Endothelial cell of umbilical vein (primary cell): ENCODE measurements around the gene RGS1. TPM values are rescaled to one million over a fixed set of nuclear protein-coding genes. Genes with fewer than 3 reads are reported as not detected.

Experiments used
- BruUV-seq: library from RNA; stranded (reverse); fragments of 400-500 nt; replicated peaks from 2 replicates; lab custom pipeline; 2021; lab: Mats Ljungman, UMichigan
- CTCF ChIA-PET: fragments of 300-600, 350-600 bp; sonication (Branson Sonifier 250); formaldehyde crosslinking; loops from one replicate; lab custom pipeline; 2021; ENCODE audit warnings: antibody characterized with exemption, inconsistent platforms; lab: Charles Lee
- POLR2A ChIA-PET: fragments of 300-600, 350-600 bp; sonication (Branson Sonifier 250); formaldehyde crosslinking; loops from one replicate; lab custom pipeline; 2021; ENCODE audit warnings: antibody characterized with exemption, inconsistent platforms; lab: Charles Lee
- DNase-seq: peaks from one replicate; pipeline ENCODE4 v3.0.0-alpha.2; 2011; ENCODE audit warnings: low read depth, low spot score
- FAIRE-seq: peaks from 2 replicates; lab custom pipeline; 2011; peaks lifted over from hg19 to GRCh38; lab: Jason Lieb, UNC
- H2AFZ ChIP-seq: 2 replicates; pipeline ENCODE4 v1.6.0; 2012; ENCODE audit warnings: low read depth, low read length, control low read depth, inconsistent platforms
- H3K27ac ChIP-seq: 2 replicates; pipeline ENCODE4 v1.5.1; 2011; ENCODE audit warnings: low read depth, mild to moderate bottlenecking, control low read depth, low read length, moderate library complexity; ENCODE audit not compliant: insufficient read depth
- H3K27me3 ChIP-seq, 2 experiments: 2 replicates each; pipeline versions ENCODE4 v1.6.0 to v1.6.1; 2011; ENCODE audit warnings: low read length in 2 of 2, mixed read lengths in 1 of 2; ENCODE audit not compliant: control insufficient read depth in 2 of 2, insufficient read depth in 2 of 2
- H3K36me3 ChIP-seq, 2 experiments: 2 replicates in 1 of 2; 3 replicates in 1 of 2; pipeline ENCODE4 v1.5.1; 2011; ENCODE audit warnings: low read length in 2 of 2, mild to moderate bottlenecking in 1 of 2, moderate library complexity in 1 of 2; ENCODE audit not compliant: control insufficient read depth in 2 of 2, insufficient read depth in 2 of 2; ENCODE audit errors: extremely low read depth in 1 of 2
- H3K4me1 ChIP-seq: 3 replicates; pipeline ENCODE4 v1.5.1; 2011; ENCODE audit warnings: mild to moderate bottlenecking, low read length; ENCODE audit not compliant: control insufficient read depth, insufficient read depth; ENCODE audit errors: extremely low read depth
- H3K4me2 ChIP-seq: 2 replicates; pipeline ENCODE4 v1.6.1; 2011; ENCODE audit warnings: low read length, control low read depth, mixed read lengths; ENCODE audit not compliant: insufficient read depth
- H3K4me3 ChIP-seq, 3 experiments: fragments of 200-600 bp in 1 of 3; sonication (generic), shearing (Covaris generic) in 1 of 3; replicated peaks in 1 of 3; 2 replicates each; pipeline ENCODE4 v1.5.1; 2011 to 2016; ENCODE audit warnings: control low read depth in 3 of 3, low read length in 3 of 3, mild to moderate bottlenecking in 2 of 3, inconsistent platforms in 1 of 3, low read depth in 1 of 3, moderate library complexity in 1 of 3; ENCODE audit not compliant: insufficient read depth in 1 of 3
- H3K79me2 ChIP-seq: 2 replicates; pipeline ENCODE4 v1.6.0; 2012; ENCODE audit warnings: low read length, inconsistent platforms; ENCODE audit not compliant: control insufficient read depth, insufficient read depth
- H3K9ac ChIP-seq: replicated peaks from 2 replicates; pipeline ENCODE3; 2011; ENCODE audit warnings: low read length, control low read depth; ENCODE audit not compliant: insufficient read depth; ENCODE audit errors: extremely low read depth
- H3K9me1 ChIP-seq: replicated peaks from 3 replicates; pipeline ENCODE4 v1.6.0; 2011; ENCODE audit warnings: mild to moderate bottlenecking, low read length; ENCODE audit not compliant: control insufficient read depth, insufficient read depth; ENCODE audit errors: extremely low read depth
- H3K9me3 ChIP-seq: replicated peaks from 2 replicates; pipeline ENCODE4 v1.5.1; 2012; ENCODE audit warnings: low read length, inconsistent platforms; ENCODE audit not compliant: control insufficient read depth, insufficient read depth
- H4K20me1 ChIP-seq: replicated peaks from 2 replicates; pipeline ENCODE3; 2011; ENCODE audit warnings: mild to moderate bottlenecking, low read length; ENCODE audit not compliant: control insufficient read depth, insufficient read depth; ENCODE audit errors: extremely low read depth
- CTCF ChIP-seq, 2 donors: IDR thresholded peaks; 1 replicate in 1 of 2; 2 replicates in 1 of 2; pipeline ENCODE4 v1.5.1; 2011; ENCODE audit warnings: low read length in 2 of 2, mild to moderate bottlenecking in 2 of 2, moderate library complexity in 2 of 2, control low read depth in 1 of 2, inconsistent platforms in 1 of 2, low read depth in 1 of 2; ENCODE audit not compliant: insufficient read depth in 1 of 2; ENCODE audit errors: extremely low read depth in 1 of 2
- GATA2 ChIP-seq: IDR thresholded peaks from 2 replicates; pipeline ENCODE4 v1.7.0; 2011; ENCODE audit warnings: low read depth, mild to moderate bottlenecking, moderate library complexity, mixed read lengths, low read length; ENCODE audit not compliant: insufficient read length, insufficient read depth
- dilution Hi-C: fragments of 300-500 bp; cut with MboI; formaldehyde crosslinking; loops from one replicate; pipeline ENCODE4 v1.15.0; 2019; ENCODE audit warnings: low sequenced_read_pairs; ENCODE audit not compliant: extremely low pct_ligation_motif_present
- intact Hi-C: fragments of 100-400 bp; cut with micrococcal nuclease; formaldehyde crosslinking; loops from one replicate; pipeline ENCODE4 v1.10.0; 2022
- polyA plus RNA-seq, 4 experiments: library from polyadenylated mRNA; depleted of rRNA in 3 of 4; stranded (reverse) in 3 of 4; unstranded in 1 of 4; fragments of >200 nt; gene quantifications; 2 replicates each; pipeline versions ENCODE4 v1.2.1 to v1.2.3, GENCODE V29; 2011 to 2012; ENCODE audit warnings: missing spikeins in 1 of 4
- total RNA-seq: library from RNA; stranded (reverse); gene quantifications from 2 replicates; pipeline ENCODE4 v1.2.3, GENCODE V29; 2021

Gene RGS1
- total and polyA plus RNA-seq, 2 donors (not counting 3 experiments of a cell fraction or from before 2014, with no cell fraction given) = not detected

- peak; percentile 61 for DNase-seq
- no TSS peak for BruUV-seq
- peak overlapping the region; percentile 8 for H2AFZ ChIP-seq
Observed at GRCh38 chr1:192530254-192530653, 45.3 kb upstream of the RGS1 start.

More at GRCh38 chr1:192530254-192530653, 45.3 kb upstream of the RGS1 start:
- Histone ChIP-seq H3K4me1 (peaks cover 26% of the 10 kb centered on the region), H3K36me3 (no peaks in the 10 kb centered on the region), H3K4me3 (no peak overlapping the region), H3K9me3 (no peaks in the 10 kb centered on the region), H4K20me1 (no peaks in the 10 kb centered on the region), H3K9me1 (no peaks in the 10 kb centered on the region), H3K9ac (peak overlapping the region; percentile 54), H3K27me3 (no peaks in the 10 kb centered on the region), H3K27ac (peak overlapping the region; percentile 75), H3K4me2 (peak overlapping the region; percentile 54), H3K79me2 (no peaks in the 10 kb centered on the region)
- dilution Hi-C loops (no loop called here), intact Hi-C loops (loop anchor here (2.0 kb wide), 2 partner anchors 15 to 39 kb away; no protein-coding TSS in a partner anchor)
- POLR2A ChIA-PET = no interaction called here
- CTCF ChIA-PET = interaction anchor here (0.6 to 1.3 kb wide), 4 partner anchors 15 to 56 kb away, joined by 3 to 5 read pairs (median 3); no protein-coding TSS in a partner anchor
- no peak for TF ChIP-seq CTCF (IDR thresholded peaks at IDR 0.05; ENCODE audit: extremely low read depth in 1 of 2, insufficient read depth in 1 of 2, low read depth in 1 of 2, low read length in 2 of 2)
- TF ChIP-seq GATA2 = no peak
- FAIRE-seq = peak; percentile 63
